ACHN (cell line): ENCODE data around the gene CAMSAP1.

Experiments used
- DNase-seq: peaks from one replicate; pipeline ENCODE4 v3.0.0-alpha.2; 2015
- in situ Hi-C: cut with HindIII; loops from 2 replicates; pipeline ENCODE4 v1.10.0; 2017; ENCODE audit warnings: low sequenced_read_pairs, low pct_ligation_motif_present, low pct_unique_long_range_greater_than_20kb

CAMSAP1 gene

GRCh38 chr9:135862809-135863208 is 44.5 kb downstream of the CAMSAP1 start:
- no peak for DNase-seq
- in situ Hi-C loops: no loop called here

- no peak for DNase-seq
- in situ Hi-C loops: no loop called here
Observed at GRCh38 chr9:135858491-135859185, 48.7 kb downstream of the CAMSAP1 start.

GRCh38 chr9:135857843-135858242 is 49.5 kb downstream of the CAMSAP1 start:
- DNase-seq: no peak
- in situ Hi-C loops: no loop called here

GRCh38 chr9:135857371-135857786 is 50.0 kb downstream of the CAMSAP1 start:
- in situ Hi-C loops: no loop called here

GRCh38 chr9:135851748-135852147 is 55.6 kb downstream of the CAMSAP1 start:
- in situ Hi-C loops: no loop called here
- no peak for DNase-seq

More at GRCh38 chr9:135857371-135857786, 50.0 kb downstream of the CAMSAP1 start:
- no peak for DNase-seq

DNA sequence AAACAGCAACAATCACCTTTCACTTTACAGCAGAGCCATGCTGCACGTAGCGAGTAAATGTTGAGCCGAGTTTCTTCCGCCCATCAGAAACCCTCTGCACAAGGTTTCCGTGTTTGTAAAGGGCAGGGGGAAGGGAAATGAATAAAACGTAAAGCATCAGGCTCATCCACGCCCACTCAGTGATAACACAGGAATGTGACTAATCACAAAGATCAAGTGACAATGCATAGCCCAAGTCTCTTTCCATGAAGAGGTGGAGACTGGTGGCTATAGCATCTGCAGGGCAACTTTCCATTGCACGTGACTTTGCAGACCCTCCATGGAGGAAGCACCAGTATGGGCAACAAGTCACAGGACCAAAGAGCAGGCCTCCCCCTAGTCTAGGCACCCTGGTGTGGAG is 56.6 kb downstream of the CAMSAP1 start:
- in situ Hi-C loops: no loop called here
- no peak for DNase-seq

DNA sequence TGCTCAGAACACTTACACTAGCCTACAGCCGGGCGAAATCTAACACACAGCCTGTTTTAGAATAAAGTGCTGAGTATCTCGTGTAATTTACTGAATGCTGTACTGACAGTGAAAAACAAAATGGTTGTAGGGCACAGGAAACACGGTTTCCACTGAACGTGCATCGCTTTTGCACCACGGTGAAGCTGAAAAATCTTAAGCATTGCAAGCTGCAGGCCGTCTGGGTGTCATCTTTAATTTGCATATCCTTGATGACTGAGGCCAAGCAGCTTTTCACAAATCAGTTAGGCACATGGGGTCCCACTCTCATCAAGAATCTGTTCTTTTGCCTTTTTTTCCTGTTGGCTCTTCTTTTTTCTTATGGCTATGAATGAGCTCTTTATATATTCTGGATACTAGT is 58.2 kb downstream of the CAMSAP1 start:
- in situ Hi-C loops: no loop called here
- no peak for DNase-seq

- no peak for DNase-seq
- in situ Hi-C loops: no loop called here
Observed at GRCh38 chr9:135848341-135849047, 58.9 kb downstream of the CAMSAP1 start.

- in situ Hi-C loops: no loop called here
- no peak for DNase-seq
Observed at GRCh38 chr9:135847833-135848232, 59.5 kb downstream of the CAMSAP1 start.

- in situ Hi-C loops: no loop called here
Observed at GRCh38 chr9:135840539-135840938, 66.8 kb downstream of the CAMSAP1 start.

DNA sequence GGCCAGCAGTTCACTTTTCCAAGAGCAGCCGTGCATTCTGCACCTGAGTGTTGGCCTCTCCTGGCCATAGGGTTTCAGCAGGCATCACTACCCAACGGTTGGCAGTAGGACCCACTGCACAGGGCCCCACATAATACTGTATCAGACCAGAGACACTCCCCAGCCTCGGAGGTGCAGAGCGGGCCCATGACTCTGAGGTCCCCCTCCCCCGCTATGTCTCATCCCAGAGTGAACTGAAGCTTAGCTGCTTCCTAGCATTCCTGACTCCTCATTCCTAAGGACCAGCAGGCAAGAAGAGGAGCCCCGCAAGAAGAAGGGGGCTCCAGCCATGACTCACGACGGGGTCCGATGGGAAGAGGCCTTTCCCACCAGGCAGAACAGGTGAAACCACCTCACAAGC is 67.2 kb downstream of the CAMSAP1 start:
- in situ Hi-C loops: no loop called here

More at GRCh38 chr9:135840539-135840938, 66.8 kb downstream of the CAMSAP1 start:
- no peak for DNase-seq

GRCh38 chr9:135839516-135839915 is 67.8 kb downstream of the CAMSAP1 start:
- in situ Hi-C loops: no loop called here
- DNase-seq: no peak

More for the DNA sequence above, 67.2 kb downstream of the CAMSAP1 start:
- no peak for DNase-seq

DNA sequence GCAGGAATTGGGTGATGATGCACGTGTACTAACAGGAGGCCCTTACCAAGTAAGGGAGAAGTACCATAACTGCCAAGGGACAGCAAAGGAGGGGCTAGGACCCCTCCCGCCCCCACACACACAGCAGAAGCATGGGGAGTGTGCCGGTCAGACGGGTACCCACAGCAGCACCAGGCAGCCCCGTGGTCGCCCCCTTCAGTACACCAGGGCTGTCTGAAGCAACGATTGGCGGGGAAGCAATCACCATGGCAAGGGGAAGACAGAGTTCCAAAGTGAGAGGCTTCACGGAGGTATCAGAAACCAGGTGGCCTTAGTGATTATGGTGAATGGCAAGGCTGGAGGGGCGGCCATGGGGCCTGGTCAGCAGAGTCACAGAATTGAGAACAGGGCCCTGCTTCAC is 72.2 kb downstream of the CAMSAP1 start:
- DNase-seq: no peak
- in situ Hi-C loops: no loop called here

- in situ Hi-C loops: no loop called here
Observed at GRCh38 chr9:135833864-135834263, 73.5 kb downstream of the CAMSAP1 start.

GRCh38 chr9:135830496-135830895 is 76.8 kb downstream of the CAMSAP1 start:
- in situ Hi-C loops: no loop called here

More at GRCh38 chr9:135833864-135834263, 73.5 kb downstream of the CAMSAP1 start:
- no peak for DNase-seq

DNA sequence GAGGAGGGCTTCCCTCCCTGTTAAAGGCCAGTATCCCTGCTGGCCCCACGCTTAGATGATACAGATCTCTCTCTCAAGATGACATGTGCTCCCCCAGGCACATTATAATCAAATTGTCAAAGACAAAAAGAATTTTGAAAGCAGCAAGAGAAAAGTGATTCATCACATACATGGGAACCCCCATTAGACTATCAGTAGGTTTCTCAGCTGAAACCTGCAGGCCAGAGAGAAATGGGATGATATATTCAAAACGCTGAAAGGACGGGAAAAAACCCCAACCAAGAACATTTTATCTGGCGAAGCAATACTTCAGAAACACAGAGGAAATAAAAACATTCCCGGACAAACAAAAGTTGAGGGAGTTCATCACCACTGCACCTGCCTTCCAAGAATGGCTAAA is 78.7 kb downstream of the CAMSAP1 start:
- DNase-seq: no peak
- in situ Hi-C loops: no loop called here

More at GRCh38 chr9:135830496-135830895, 76.8 kb downstream of the CAMSAP1 start:
- DNase-seq: no peak

- DNase-seq: no peak
- in situ Hi-C loops: no loop called here
Observed at GRCh38 chr9:135827866-135828580, 79.3 kb downstream of the CAMSAP1 start.

DNA sequence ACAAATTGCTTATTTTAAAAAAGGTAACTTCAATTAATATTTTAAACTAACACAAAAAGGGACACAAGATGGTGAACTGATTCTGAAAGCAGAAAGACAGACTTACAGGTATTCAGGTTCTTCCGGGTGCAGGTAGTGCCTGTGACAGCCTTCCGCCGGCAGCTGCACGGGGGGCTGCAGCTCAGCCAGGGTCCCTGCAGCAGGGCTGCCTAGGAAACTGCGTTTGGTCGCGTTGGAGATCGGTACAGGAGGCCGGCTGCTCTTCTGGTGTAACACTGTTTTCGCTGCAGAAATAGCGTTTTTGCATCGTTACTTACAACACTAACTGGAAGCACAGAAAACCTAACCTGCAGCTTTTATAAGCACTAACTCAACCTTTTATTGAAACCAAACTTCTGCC is 80.0 kb downstream of the CAMSAP1 start:
- in situ Hi-C loops: no loop called here
- no peak for DNase-seq

- no peak for DNase-seq
- in situ Hi-C loops: no loop called here
Observed at GRCh38 chr9:135826188-135826545, 81.2 kb downstream of the CAMSAP1 start.
